Germinal center (tissue), 1 donor: Measurements from ENCODE around the gene ACTN2.
A peak's percentile ranks its signal among the peaks of the same experiment; 100 is the strongest.

ENCODE experiments used
- DNase-seq: peaks from one replicate; pipeline ENCODE4 v3.0.0; 2012; ENCODE audit warnings: mixed read lengths, low spot score

The ACTN2 gene

GRCh38 chr1:236742421-236743160 is 56.3 kb downstream of the ACTN2 start:
- DNase-seq, result no peak

DNA sequence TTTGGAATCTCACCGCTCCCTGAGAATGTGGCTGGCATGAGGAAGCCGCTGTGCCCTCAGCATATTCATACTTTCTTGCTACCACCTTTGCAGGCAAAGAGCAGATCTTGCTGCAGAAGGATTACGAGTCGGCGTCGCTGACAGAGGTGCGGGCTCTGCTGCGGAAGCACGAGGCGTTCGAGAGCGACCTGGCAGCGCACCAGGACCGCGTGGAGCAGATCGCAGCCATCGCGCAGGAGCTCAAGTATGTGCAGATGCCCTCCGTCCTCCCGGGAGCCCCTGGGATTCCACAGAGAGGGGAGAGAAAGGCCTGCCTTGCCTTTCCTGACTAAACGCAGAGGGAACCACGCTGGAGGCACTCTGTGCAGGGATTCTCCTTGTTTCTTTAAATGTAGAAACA is 58.2 kb downstream of the ACTN2 start:
- no peak for DNase-seq

DNA sequence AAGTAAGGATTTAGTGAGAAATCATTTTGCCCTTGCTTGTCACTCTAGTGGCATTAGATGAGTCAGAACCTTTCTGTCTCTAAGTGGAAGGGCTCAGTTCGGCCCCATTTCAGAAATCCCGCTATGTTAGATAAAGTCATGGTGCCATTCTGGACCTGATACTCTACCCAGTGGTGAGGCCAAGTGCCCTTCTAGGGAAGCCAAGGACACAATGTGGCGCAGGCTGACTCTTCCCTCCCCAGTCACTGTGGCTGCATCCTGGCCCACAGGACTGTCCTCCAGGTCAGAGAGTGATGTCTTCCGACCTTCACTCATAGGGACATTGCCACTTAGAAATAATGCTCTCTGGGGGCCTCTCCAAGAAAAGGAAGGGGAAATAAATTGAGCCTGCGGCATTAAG is 60.5 kb downstream of the ACTN2 start:
- DNase-seq, result no peak

DNA sequence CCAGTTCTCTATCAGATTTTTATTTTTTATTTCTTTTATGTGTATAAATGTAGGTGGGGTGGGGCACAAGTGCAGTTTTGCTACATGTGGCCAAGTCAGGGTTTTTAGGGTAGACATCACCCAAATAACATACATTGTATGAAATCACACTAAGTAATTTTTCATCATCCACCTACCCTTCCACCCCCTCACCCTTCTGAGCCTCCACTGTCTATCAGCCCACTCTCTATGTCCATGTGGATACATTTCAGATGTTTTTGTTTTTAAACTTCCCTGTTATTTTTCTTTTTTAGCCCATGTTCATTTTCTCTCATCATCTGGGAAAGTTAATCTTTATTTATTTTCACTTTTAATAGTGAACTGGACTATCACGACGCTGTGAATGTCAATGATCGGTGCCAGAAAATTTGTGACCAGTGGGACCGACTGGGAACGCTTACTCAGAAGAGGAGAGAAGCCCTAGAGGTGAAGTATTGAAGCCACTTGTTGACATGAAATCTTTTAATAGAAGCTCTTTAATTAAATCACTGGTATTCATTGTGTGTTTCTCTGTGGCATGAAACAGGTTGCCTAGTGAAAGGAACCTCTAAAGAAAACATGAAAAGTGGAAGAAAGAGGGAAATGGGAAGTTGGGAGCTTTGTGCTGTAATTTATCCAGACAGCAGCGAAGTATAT is 61.1 kb downstream of the ACTN2 start:
- DNase-seq, result no peak

GRCh38 chr1:236748268-236748870 is 62.1 kb downstream of the ACTN2 start:
- DNase-seq, result no peak

- DNase-seq, result no peak
These were observed 64.6 kb downstream of the ACTN2 start for GRCh38 chr1:236750928-236751327.

- DNase-seq, result no peak
These were observed 65.1 kb downstream of the ACTN2 start for GRCh38 chr1:236751385-236751784.

DNA sequence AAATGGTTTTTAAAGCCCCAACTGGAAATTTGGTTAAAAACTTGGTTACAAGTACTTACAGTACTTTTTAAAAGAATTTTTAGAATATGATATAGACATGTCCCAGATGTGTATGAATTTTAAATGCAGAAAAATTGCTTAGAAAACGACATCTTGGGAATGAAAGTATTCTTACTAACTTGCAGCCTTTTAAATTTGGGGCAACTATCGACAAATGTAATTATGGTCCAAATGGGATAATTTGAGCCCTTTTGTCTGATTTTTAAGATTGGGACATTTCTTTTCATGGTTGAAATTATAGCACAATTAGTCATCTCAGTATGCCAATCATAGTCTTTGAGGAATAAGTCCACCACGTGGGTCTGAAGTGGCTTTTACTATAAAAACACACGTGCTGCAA is 65.6 kb downstream of the ACTN2 start:
- no peak for DNase-seq

DNA sequence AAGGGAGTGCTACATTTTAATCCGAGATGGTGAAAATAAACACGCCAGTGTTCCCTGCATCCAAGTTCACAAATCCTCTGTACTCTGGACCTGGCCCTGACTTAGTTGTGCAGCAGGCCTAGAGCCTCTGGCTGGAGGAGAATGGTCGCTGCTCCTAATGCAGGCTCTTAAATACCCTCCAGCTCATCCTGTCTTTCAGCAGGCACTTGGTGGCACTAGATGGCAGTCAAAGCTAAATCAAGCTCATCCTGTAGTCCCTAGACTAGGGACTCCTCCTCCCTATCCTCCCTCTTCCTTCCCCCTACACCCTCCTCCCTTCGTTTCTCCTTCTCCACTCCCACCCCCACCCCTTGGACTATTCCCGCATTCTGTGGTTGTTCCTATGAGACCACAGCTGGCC is 67.2 kb downstream of the ACTN2 start:
- no peak for DNase-seq

- DNase-seq, result no peak
These were observed 67.7 kb downstream of the ACTN2 start for GRCh38 chr1:236753964-236754363.

DNA sequence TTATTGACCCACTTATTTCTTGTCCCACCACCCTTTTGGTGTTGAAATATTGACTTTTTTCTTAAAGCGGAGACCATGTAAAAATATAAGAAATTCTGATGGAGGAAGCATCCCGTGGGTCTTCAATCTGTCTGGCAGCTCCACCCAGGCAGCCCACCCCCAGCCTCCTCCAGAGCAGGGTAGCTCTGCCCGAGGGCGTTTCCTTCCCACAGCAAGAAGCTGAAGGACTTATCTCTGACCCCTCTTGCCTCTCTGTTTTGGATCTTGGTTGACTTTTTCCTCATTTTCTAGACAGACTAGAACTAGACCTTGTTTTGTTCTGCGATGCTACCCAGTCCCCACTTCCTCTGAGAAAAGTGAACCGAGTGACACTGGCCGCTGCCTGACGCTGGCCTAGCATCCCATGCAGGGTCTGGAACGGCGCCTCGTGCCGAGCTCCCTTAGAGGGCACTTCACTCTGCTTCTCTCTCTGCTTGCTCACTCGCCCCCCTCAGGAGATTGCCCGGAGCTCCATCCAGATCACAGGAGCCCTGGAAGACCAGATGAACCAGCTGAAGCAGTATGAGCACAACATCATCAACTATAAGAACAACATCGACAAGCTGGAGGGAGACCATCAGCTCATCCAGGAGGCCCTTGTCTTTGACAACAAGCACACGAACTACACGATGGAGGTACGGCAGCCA is 68.4 kb downstream of the ACTN2 start:
- DNase-seq, result no peak

DNA sequence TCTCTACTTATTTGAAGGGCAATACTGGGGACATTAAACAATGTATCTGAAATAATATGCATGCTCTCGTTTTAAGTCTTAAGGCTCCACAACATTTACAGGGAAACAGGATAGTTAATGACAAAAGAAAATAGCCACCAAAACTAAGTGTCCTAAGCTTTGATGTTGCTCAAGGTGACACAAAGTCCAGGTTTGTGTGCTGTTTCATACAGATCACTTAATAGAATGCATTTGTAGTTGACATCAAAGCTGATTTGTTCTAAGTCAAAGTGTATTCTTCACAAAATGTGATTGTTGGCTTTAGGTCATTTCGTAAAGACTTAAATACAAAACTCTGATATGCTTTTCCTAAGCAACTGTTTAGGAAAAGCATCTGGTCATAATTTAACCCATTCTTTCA is 71.3 kb downstream of the ACTN2 start:
- no peak for DNase-seq

DNA sequence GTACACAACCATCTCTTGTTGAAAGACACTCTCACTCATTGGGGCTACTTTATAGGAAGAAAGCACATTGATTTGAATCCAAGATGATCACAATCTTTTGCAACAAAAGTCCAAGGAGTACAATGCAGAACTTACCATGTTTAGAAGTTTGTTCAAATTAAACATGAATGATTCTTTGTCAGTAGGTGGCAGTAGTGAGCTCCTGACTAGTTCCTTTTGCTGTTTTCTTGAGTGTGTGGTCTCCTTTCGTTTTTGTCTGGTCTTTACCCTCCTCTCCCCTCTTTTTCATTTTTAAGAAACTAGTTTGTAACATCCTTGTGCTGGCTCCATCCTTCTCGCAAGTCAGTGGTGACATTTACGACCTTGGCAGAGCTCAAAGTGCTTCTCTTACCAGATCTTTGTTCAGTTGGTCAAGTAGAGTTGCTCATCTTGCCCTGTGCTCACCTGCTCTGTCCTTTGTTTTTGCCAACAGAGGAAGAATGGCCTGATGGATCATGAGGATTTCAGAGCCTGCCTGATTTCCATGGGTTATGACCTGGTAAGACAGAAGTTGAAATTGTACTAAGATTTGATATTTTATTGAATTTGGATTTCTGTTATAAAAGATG is 73.1 kb downstream of the ACTN2 start:
- DNase-seq, result peak; percentile 33

DNA sequence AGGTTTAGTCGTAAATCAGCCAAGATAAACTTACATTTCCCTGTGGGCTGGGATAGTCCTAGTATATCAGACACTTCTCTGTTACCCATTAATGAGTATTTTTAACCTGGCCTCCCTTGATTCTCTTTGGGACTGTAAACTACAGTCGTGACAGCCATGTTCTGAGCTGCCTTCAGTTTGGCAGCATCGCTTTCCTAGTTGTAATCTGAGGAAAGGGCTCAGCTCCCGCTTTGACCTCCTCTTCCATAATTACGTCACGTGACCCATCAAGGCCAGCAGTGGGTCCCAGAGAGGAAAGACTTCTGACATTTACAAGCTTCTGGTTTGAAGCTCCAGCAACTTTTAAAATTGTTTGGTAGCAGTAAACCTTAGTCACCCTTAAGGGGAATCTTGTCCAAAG is 74.2 kb downstream of the ACTN2 start:
- DNase-seq, result no peak

GRCh38 chr1:236760986-236761385 is 74.7 kb downstream of the ACTN2 start:
- DNase-seq, result no peak

DNA sequence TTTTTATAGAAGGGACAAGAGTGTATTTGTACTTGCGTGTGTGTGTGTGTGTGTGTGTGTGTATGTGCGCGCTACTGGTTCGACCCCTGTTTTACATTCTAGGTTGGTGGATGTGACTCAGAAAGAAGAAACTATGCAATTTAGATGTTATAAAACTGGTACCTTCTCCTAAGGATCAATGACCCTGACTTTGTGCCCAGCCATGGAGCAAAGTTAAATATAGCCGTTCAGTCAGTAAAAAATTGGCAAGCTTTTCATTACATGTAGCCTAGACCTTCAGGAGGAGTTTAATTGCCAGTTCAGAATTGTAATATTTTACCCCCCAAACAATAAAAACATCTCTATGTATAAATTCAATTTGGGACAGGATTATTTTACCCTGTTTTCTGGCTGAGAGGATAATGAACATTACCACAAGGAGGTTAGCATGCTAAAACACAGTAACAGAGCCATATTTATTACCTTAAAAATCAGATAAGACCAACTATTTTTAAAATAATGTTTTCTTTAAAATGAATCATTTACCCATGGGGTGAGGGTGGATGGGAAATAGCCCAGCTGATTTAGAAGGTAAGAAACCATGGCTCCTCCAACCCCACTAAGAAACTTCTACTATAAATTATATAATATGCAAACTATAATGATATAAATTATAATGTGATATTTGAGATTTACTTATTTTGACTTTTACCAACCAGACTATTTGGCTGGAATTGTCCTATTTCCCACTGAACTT is 75.3 kb downstream of the ACTN2 start:
- no peak for DNase-seq

DNA sequence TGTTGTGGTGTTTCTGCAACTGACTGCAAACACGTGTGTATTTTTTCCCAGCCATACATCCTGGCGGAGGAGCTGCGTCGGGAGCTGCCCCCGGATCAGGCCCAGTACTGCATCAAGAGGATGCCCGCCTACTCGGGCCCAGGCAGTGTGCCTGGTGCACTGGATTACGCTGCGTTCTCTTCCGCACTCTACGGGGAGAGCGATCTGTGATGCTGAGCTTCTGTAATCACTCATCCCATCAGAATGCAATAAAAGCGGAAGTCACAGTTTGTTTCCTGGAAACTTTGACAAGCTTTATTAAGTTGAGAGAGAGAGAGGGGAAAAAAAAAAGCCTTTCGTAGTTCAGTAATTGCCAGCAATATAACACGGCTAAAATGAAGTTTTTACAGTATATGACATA is 76.1 kb downstream of the ACTN2 start:
- no peak for DNase-seq

GRCh38 chr1:236765831-236766230 is 79.5 kb downstream of the ACTN2 start:
- DNase-seq, result no peak

GRCh38 chr1:236766506-236766905 is 80.2 kb downstream of the ACTN2 start:
- no peak for DNase-seq

- no peak for DNase-seq
These were observed 81.0 kb downstream of the ACTN2 start for GRCh38 chr1:236767276-236767675.

DNA sequence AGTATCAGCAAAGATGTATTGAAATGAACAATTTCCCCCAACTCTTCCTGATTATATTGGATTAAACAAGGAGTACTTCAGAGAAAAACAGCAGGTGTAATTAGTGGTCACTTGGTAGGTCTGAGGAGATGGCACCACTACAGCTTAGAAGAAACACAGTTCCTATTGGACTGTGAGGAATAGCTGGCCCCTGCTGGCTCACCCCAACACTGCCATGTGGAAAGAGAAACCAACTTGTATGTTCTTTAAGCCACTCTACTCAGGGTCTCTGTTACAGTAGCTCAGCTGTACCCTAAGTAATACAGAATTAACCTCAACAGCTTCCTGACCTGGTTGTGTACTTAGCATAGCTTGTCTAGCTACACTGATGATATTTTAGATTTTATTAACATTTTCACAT is 82.3 kb downstream of the ACTN2 start:
- DNase-seq, result no peak

DNA sequence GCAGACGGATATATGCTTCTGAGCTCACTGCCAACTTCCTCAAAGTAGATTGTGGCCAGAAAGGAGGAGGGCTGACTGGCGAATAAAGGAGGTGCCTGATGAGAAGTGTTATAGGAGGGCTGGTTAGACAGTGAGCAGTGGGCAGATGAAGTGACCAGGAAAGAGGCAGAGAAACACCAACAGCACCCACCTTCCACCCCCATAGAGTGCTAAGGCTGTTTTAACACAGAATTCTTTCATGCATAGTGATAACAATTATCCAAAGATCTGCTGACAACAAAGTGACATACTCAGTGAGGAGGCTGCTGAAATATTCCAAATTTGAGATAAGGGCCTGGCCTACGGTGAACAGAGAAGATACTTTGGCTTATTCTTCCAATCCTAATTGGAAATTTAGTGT is 87.6 kb downstream of the ACTN2 start:
- no peak for DNase-seq
